ENCODE results near the gene PIH1D2. TPM values are rescaled to one million over a fixed set of nuclear protein-coding genes. Genes with fewer than 3 reads are reported as not detected.

Gene PIH1D2
- total RNA-seq, 1 donor from 2014 or later: 4.5 TPM

GRCh38 chr11:112024773-112025678 is 48.8 kb downstream of the PIH1D2 start, which contains the start of gene DLAT:
Gene DLAT, plus strand, starts transcription at chr11:112025408. Its CDS starts 65 bp downstream, at chr11:112025473.
- Mint-ChIP-seq H3K27ac (ENCODE audit: unreplicated experiment) (peak within 1 kb of the TSS; percentile 99), H3K9me3 (no peaks in the 10 kb centered on the region)

GRCh38 chr11:112024178-112024772 is 49.5 kb downstream of the PIH1D2 start:
- Mint-ChIP-seq H3K27ac (ENCODE audit: unreplicated experiment) (peak overlapping the region; percentile 99), H3K9me3 (no peaks in the 10 kb centered on the region), H3K4me3 (peak overlapping the region; percentile 98), H3K27me3 (ENCODE audit: low read depth) (no peaks in the 10 kb centered on the region), H3K36me3 (ENCODE audit: low read depth) (peaks cover 16% of the 10 kb centered on the region), H3K4me1 (peaks cover 31% of the 10 kb centered on the region)
- no peak for DNase-seq (ENCODE audit: low read depth, low spot score)
- no peak for TF ChIP-seq CTCF (conservative IDR thresholded peaks at IDR 0.05)

More at GRCh38 chr11:112024773-112025678, 48.8 kb downstream of the PIH1D2 start, which contains the start of gene DLAT:
- peak; percentile 95 for DNase-seq (ENCODE audit: low read depth, low spot score)
- no peak for TF ChIP-seq CTCF (conservative IDR thresholded peaks at IDR 0.05)
- H3K36me3 Mint-ChIP-seq (ENCODE audit: low read depth): peaks cover 21% of the 10 kb centered on the region
- H3K4me1 Mint-ChIP-seq: peaks cover 36% of the 10 kb centered on the region
- H3K4me3 Mint-ChIP-seq: peak within 1 kb of the TSS; percentile 98
- no peaks in the 10 kb centered on the region for H3K27me3 Mint-ChIP-seq (ENCODE audit: low read depth)

- no peaks in the 10 kb centered on the region for H3K9me3 Mint-ChIP-seq
- H3K4me1 Mint-ChIP-seq: peaks cover 23% of the 10 kb centered on the region
- TF ChIP-seq CTCF (conservative IDR thresholded peaks at IDR 0.05): no peak
- peaks cover 6% of the 10 kb centered on the region for H3K36me3 Mint-ChIP-seq (ENCODE audit: low read depth)
- H3K27me3 Mint-ChIP-seq (ENCODE audit: low read depth): no peaks in the 10 kb centered on the region
- no peak overlapping the region for H3K27ac Mint-ChIP-seq (ENCODE audit: unreplicated experiment)
- DNase-seq (ENCODE audit: low read depth, low spot score): no peak
- peak overlapping the region; percentile 68 for H3K4me3 Mint-ChIP-seq
These were observed 50.7 kb downstream of the PIH1D2 start for GRCh38 chr11:112023104-112023503.

- H3K27ac Mint-ChIP-seq (ENCODE audit: unreplicated experiment): no peak overlapping the region
- H3K36me3 Mint-ChIP-seq (ENCODE audit: low read depth): no peaks in the 10 kb centered on the region
- peaks cover 22% of the 10 kb centered on the region for H3K4me1 Mint-ChIP-seq
- H3K27me3 Mint-ChIP-seq (ENCODE audit: low read depth): no peaks in the 10 kb centered on the region
- H3K4me3 Mint-ChIP-seq: no peak overlapping the region
- no peaks in the 10 kb centered on the region for H3K9me3 Mint-ChIP-seq
- DNase-seq (ENCODE audit: low read depth, low spot score): no peak
- TF ChIP-seq CTCF (conservative IDR thresholded peaks at IDR 0.05): no peak
These were observed 54.8 kb downstream of the PIH1D2 start for GRCh38 chr11:112019066-112019465.

Other genes with a start within 250 kb of the PIH1D2 start
- 50.4 and 55.5 TPM in 2 replicates for gene ALG9, start 202.4 kb downstream of the PIH1D2 start, total RNA-seq
- gene FDXACB1, start 194.9 kb downstream of the PIH1D2 start, total RNA-seq: 4.8 and 5.0 TPM in 2 replicates
- gene CFAP68, start 194.5 kb downstream of the PIH1D2 start, total RNA-seq: 22.8 and 24.8 TPM in 2 replicates
- gene CRYAB, start 162.2 kb downstream of the PIH1D2 start, total RNA-seq: not detected in 2 replicates
- not detected in 2 replicates for gene HSPB2, start 161.3 kb downstream of the PIH1D2 start, total RNA-seq
- gene C11orf52, start 155.1 kb downstream of the PIH1D2 start, total RNA-seq: not detected in 2 replicates
- gene DIXDC1, start 136.7 kb downstream of the PIH1D2 start, total RNA-seq: 24.4 and 24.6 TPM in 2 replicates
- gene DLAT, start 48.6 kb downstream of the PIH1D2 start, total RNA-seq: 52.4 and 52.9 TPM in 2 replicates
- gene NKAPD1, start 282 bp upstream of the PIH1D2 start, total RNA-seq: 33.1 and 34.4 TPM in 2 replicates
- 90.8 and 92.7 TPM in 2 replicates for gene TIMM8B, start 12.7 kb upstream of the PIH1D2 start, total RNA-seq
- gene SDHD, start 12.9 kb upstream of the PIH1D2 start, total RNA-seq: 41.4 and 48.1 TPM in 2 replicates
- not detected in 2 replicates for gene IL18, start 90.1 kb upstream of the PIH1D2 start, total RNA-seq
- 0.41 TPM in 1 of 2 replicates, not detected in the other for gene TEX12, start 93.4 kb upstream of the PIH1D2 start, total RNA-seq
- gene BCO2, start 101.5 kb upstream of the PIH1D2 start, total RNA-seq: 1.0 and 1.5 TPM in 2 replicates
- 39.7 and 40.1 TPM in 2 replicates for gene PTS, start 152.4 kb upstream of the PIH1D2 start, total RNA-seq
- gene PLET1, start 186.8 kb upstream of the PIH1D2 start, total RNA-seq: not detected in 2 replicates

Measured in neural crest cell (in vitro differentiated cells).